CD4-positive, alpha-beta T cell treated with Interleukin-6 at 100 ng/mL for 8 hours (primary cell): ENCODE data around the gene MMEL1.

ENCODE experiments used
- DNase-seq: peaks from one replicate; pipeline ENCODE4 v3.0.0-alpha.2; 2020; ENCODE audit warnings: mixed read lengths, low spot score

MMEL1 gene

GRCh38 chr1:2642560-2643413 is 10.0 kb upstream of the MMEL1 start:
- peak; percentile 96 for DNase-seq

GRCh38 chr1:2642131-2642559 is 9.3 kb upstream of the MMEL1 start:
- no peak for DNase-seq

- no peak for DNase-seq
These were observed 8.7 kb upstream of the MMEL1 start for GRCh38 chr1:2641381-2642130.

GRCh38 chr1:2640626-2641025 is 7.8 kb upstream of the MMEL1 start:
- DNase-seq, result no peak

GRCh38 chr1:2639607-2640521 is 7.0 kb upstream of the MMEL1 start:
- no peak for DNase-seq

- DNase-seq, result no peak
These were observed 6.4 kb upstream of the MMEL1 start for GRCh38 chr1:2639203-2639602.

GRCh38 chr1:2638466-2639115 is 5.8 kb upstream of the MMEL1 start:
- no peak for DNase-seq

- DNase-seq, result no peak
These were observed 4.8 kb upstream of the MMEL1 start for GRCh38 chr1:2637442-2638145.

GRCh38 chr1:2636733-2637132 is 3.9 kb upstream of the MMEL1 start:
- DNase-seq, result no peak

- DNase-seq, result no peak
These were observed 2.7 kb upstream of the MMEL1 start for GRCh38 chr1:2635361-2636010.

- DNase-seq, result no peak
These were observed 1.2 kb upstream of the MMEL1 start for GRCh38 chr1:2633936-2634491.

- DNase-seq, result no peak
These were observed 635 bp upstream of the MMEL1 start for GRCh38 chr1:2633366-2633935.

- DNase-seq, result no peak
These were observed 775 bp downstream of the MMEL1 start for GRCh38 chr1:2632051-2632430.

GRCh38 chr1:2631136-2632050 is 1.4 kb downstream of the MMEL1 start:
- DNase-seq, result no peak

GRCh38 chr1:2630498-2631135 is 2.2 kb downstream of the MMEL1 start:
- DNase-seq, result no peak

GRCh38 chr1:2629627-2630497 is 3.0 kb downstream of the MMEL1 start:
- no peak for DNase-seq

GRCh38 chr1:2628933-2629626 is 3.7 kb downstream of the MMEL1 start:
- DNase-seq, result no peak
